Mesothelial cell of epicardium (in vitro differentiated cells): Measurements from ENCODE around the gene GAS2L1. TPM values are rescaled to one million over a fixed set of nuclear protein-coding genes. Genes with fewer than 3 reads are reported as not detected.

Experiments
- DNase-seq, 2 experiments: peaks; one replicate each; pipeline ENCODE4 v3.0.0; 2021; ENCODE audit warnings: low spot score in 2 of 2; ENCODE audit not compliant: unreplicated experiment in 2 of 2
- H3K27ac Mint-ChIP-seq: 2 replicates; pipeline ENCODE4 v1.8.0; 2021; ENCODE audit warnings: mixed read lengths
- H3K27me3 Mint-ChIP-seq: 2 replicates; pipeline ENCODE4 v1.8.0; 2021; ENCODE audit warnings: low read depth, mixed read lengths
- H3K36me3 Mint-ChIP-seq: 2 replicates; pipeline ENCODE4 v1.8.0; 2021; ENCODE audit warnings: mixed read lengths
- H3K4me1 Mint-ChIP-seq: 2 replicates; pipeline ENCODE4 v1.8.0; 2021; ENCODE audit warnings: mixed read lengths
- H3K4me3 Mint-ChIP-seq: 2 replicates; pipeline ENCODE4 v1.8.0; 2021; ENCODE audit warnings: mild to moderate bottlenecking, moderate library complexity, mixed read lengths
- H3K9me3 Mint-ChIP-seq: 2 replicates; pipeline ENCODE4 v1.8.0; 2021; ENCODE audit warnings: mixed read lengths
- total RNA-seq: library from RNA; stranded (reverse); gene quantifications from 3 replicates; pipeline ENCODE4 v1.2.1, GENCODE V29; 2021
- TF ChIP-seq, protein P1 (sequence below): fragments of 200-600 bp; sonication (generic); IDR thresholded peaks from one replicate; pipeline ENCODE4 v1.5.0; 2021; ENCODE audit warnings: antibody characterized with exemption; ENCODE audit not compliant: unreplicated experiment

Gene GAS2L1
- total RNA-seq, 1 donor from 2014 or later = 13.4 TPM

DNA sequence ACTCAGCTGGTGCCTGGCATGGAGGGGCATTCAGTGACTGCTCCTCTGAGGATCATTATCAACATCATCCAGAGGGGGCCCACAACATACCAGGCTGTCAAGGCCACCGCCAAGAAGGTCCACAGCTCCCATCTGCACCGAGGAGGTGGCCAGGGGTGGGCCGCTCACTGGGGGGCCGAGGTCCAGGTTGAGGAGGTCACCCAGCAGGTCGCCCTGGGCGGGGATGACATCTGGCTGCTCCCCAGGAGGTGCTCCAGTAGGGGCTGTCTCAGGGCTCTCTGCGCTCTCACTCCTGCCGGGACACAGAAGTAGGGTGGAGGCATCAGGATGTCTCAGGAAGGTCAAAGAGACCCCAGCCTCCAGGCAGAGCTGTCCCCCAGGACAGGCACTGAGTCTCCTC, 34.1 kb downstream of the GAS2L1 start:
- H3K27me3 Mint-ChIP-seq = no peaks in the 10 kb centered on the region
- no peak overlapping the region for H3K4me3 Mint-ChIP-seq
- TF ChIP-seq, protein P1, sequence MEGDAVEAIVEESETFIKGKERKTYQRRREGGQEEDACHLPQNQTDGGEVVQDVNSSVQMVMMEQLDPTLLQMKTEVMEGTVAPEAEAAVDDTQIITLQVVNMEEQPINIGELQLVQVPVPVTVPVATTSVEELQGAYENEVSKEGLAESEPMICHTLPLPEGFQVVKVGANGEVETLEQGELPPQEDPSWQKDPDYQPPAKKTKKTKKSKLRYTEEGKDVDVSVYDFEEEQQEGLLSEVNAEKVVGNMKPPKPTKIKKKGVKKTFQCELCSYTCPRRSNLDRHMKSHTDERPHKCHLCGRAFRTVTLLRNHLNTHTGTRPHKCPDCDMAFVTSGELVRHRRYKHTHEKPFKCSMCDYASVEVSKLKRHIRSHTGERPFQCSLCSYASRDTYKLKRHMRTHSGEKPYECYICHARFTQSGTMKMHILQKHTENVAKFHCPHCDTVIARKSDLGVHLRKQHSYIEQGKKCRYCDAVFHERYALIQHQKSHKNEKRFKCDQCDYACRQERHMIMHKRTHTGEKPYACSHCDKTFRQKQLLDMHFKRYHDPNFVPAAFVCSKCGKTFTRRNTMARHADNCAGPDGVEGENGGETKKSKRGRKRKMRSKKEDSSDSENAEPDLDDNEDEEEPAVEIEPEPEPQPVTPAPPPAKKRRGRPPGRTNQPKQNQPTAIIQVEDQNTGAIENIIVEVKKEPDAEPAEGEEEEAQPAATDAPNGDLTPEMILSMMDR = no peak
- no peaks in the 10 kb centered on the region for H3K9me3 Mint-ChIP-seq
- DNase-seq = no peak
- H3K36me3 Mint-ChIP-seq = peaks cover 22% of the 10 kb centered on the region
- H3K27ac Mint-ChIP-seq = no peak overlapping the region
- H3K4me1 Mint-ChIP-seq = peaks cover 20% of the 10 kb centered on the region

DNA sequence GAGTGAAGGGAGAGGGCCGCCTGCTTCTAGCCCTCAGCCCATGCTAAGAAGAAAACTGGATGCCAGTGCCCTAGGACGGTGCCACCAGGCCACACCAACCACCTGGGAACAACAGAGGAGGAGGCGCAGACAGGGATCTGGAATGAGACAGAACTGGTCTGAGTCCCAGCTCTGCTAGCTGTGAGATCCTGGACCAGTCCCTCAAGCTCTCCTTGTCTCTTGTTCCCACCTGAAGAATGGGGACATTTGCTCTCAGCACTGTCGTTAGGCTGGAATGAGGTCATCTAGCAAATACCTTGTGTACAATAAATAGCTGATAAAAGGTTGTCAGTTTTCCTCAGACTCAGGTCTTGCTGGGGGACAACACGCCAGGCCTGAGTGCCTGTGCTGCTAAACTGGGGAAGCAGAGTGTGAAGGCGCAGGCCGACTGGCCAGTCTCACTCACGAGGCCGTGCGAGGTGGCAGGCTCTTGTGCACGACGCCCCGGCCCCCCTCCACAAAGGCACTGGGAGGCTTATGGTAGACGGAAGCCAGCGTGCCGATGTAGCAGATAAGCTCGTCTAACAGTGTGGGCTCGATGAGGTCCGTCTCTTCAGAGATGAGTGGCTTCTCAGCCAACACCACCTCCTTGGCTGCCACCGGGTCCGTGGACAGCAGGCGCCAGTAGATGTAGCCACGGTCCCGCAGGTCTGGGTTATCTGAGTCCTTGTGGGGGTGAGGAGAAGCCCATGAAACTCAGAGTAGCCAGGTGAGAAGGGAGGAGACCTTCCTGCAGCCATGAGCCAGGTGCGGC, 34.8 kb downstream of the GAS2L1 start:
- DNase-seq = no peak
- H3K27me3 Mint-ChIP-seq = no peaks in the 10 kb centered on the region
- no peak overlapping the region for H3K4me3 Mint-ChIP-seq
- no peaks in the 10 kb centered on the region for H3K9me3 Mint-ChIP-seq
- no peak overlapping the region for H3K27ac Mint-ChIP-seq
- peaks cover 20% of the 10 kb centered on the region for H3K4me1 Mint-ChIP-seq
- H3K36me3 Mint-ChIP-seq = peaks cover 27% of the 10 kb centered on the region
- TF ChIP-seq, protein P1 = no peak

DNA sequence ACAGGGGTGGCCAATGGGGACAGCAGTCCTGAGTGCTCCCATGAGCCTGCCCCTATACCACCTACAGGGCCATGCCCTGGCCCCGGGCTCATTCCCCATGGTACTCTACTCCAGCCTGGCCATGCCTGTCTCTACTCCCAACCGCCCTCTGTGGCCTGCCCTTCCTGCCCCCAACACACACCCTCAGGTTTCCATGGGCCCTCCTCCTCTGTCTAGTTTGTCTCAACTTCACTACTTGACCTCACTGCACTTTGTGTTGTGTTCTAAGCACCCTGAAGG, 35.3 kb downstream of the GAS2L1 start:
- no peaks in the 10 kb centered on the region for H3K27me3 Mint-ChIP-seq
- H3K9me3 Mint-ChIP-seq = no peaks in the 10 kb centered on the region
- peaks cover 20% of the 10 kb centered on the region for H3K4me1 Mint-ChIP-seq
- H3K27ac Mint-ChIP-seq = no peak overlapping the region
- DNase-seq = no peak
- no peak overlapping the region for H3K4me3 Mint-ChIP-seq
- TF ChIP-seq, protein P1 = no peak
- H3K36me3 Mint-ChIP-seq = peaks cover 30% of the 10 kb centered on the region

DNA sequence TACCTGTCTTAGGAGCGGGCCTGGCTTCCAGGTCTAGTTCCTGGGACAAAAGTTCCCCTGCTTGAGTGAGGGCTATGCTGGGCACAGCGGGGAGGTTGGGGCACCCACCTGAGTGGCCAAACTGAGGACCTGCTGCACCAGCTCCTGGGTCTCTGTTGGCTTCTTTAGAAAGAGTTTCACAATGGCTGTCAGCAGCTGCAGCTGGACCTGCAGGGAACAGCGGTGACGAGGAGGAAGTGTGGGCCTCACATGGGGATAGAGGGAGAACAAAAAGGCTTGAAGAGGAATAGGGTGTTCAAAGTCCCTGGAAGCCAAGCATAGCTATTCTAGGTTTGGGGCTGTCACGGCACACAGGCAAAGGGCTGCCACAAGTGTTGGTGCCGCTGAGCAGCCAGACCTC, 35.7 kb downstream of the GAS2L1 start:
- no peak for DNase-seq
- H3K27ac Mint-ChIP-seq = no peak overlapping the region
- peaks cover 28% of the 10 kb centered on the region for H3K36me3 Mint-ChIP-seq
- H3K9me3 Mint-ChIP-seq = no peaks in the 10 kb centered on the region
- no peak overlapping the region for H3K4me3 Mint-ChIP-seq
- no peaks in the 10 kb centered on the region for H3K27me3 Mint-ChIP-seq
- peaks cover 20% of the 10 kb centered on the region for H3K4me1 Mint-ChIP-seq
- TF ChIP-seq, protein P1 = no peak

DNA sequence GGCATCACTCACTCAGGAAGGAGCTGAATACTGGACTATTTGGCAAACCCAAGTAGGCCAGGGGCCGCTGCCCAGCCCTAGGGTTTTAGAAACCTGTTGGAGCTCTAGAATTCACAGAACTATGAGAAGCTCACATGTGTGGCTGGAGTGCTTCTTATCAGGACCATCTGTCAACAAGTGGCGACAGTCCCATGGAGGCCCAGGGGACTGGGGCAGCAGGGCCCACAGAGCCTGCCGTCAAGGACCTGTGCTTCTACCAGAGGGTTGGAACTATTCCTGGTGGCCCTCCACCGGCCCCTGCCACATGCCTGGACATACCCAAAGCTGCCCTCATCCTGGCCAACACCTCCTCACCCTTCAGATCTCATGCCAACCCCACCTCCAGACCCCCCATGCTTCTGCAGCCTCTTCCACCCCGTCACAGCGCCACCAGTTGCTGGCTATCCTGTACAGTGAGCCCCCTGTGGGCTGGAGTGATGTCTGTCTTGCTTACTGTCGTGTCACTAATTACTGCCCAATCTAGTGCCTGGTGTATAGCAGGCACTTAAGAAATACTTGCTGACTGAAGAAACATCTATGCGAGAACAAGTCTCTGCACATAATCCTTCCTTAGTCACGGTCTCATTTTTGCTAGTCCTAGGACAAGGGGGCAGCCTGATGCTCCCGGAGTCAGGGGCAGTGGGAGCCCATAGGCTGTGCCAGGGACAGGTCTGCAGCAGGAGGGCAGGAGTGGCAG, 36.3 kb downstream of the GAS2L1 start:
- TF ChIP-seq, protein P1 = no peak
- DNase-seq = no peak
- Mint-ChIP-seq H3K27ac (peak overlapping the region; percentile 61), H3K36me3 (peaks cover 31% of the 10 kb centered on the region), H3K9me3 (no peaks in the 10 kb centered on the region), H3K4me1 (peaks cover 20% of the 10 kb centered on the region), H3K4me3 (no peak overlapping the region), H3K27me3 (no peaks in the 10 kb centered on the region)
